SW480 (cell line): ENCODE data around the gene ECE1.
A peak's percentile ranks its signal among the peaks of the same experiment; 100 is the strongest.

Source experiments
- DNase-seq: peaks from one replicate; pipeline ENCODE4 v3.0.0-alpha.2; 2016; ENCODE audit warnings: low spot score

The ECE1 gene

GRCh38 chr1:21307663-21308305 is 17.5 kb upstream of the ECE1 start:
- DNase-seq = no peak

GRCh38 chr1:21307210-21307609 is 16.9 kb upstream of the ECE1 start:
- no peak for DNase-seq

GRCh38 chr1:21305900-21306189 is 15.6 kb upstream of the ECE1 start:
- DNase-seq = no peak

GRCh38 chr1:21305155-21305899 is 15.1 kb upstream of the ECE1 start:
- DNase-seq = no peak

- DNase-seq = no peak
Observed at GRCh38 chr1:21304488-21304887, 14.2 kb upstream of the ECE1 start.

- peak; percentile 26 for DNase-seq
Observed at GRCh38 chr1:21302747-21303715, 12.8 kb upstream of the ECE1 start.

- DNase-seq = no peak
Observed at GRCh38 chr1:21301794-21302440, 11.7 kb upstream of the ECE1 start.

GRCh38 chr1:21300774-21301173 is 10.5 kb upstream of the ECE1 start:
- DNase-seq = no peak

- no peak for DNase-seq
Observed at GRCh38 chr1:21299780-21300395, 9.6 kb upstream of the ECE1 start.

- DNase-seq = peak; percentile 62
Observed at GRCh38 chr1:21298981-21299391, 8.7 kb upstream of the ECE1 start.

- no peak for DNase-seq
Observed at GRCh38 chr1:21297975-21298374, 7.7 kb upstream of the ECE1 start.

GRCh38 chr1:21296509-21297354 is 6.5 kb upstream of the ECE1 start:
- DNase-seq = no peak

- DNase-seq = no peak
Observed at GRCh38 chr1:21295545-21295944, 5.3 kb upstream of the ECE1 start.

- peak; percentile 67 for DNase-seq
Observed at GRCh38 chr1:21295002-21295401, 4.7 kb upstream of the ECE1 start.

GRCh38 chr1:21294266-21294989 is 4.2 kb upstream of the ECE1 start:
- peak; percentile 94 for DNase-seq

GRCh38 chr1:21293537-21294265 is 3.4 kb upstream of the ECE1 start:
- no peak for DNase-seq

- DNase-seq = no peak
Observed at GRCh38 chr1:21292984-21293536, 2.8 kb upstream of the ECE1 start.

GRCh38 chr1:21292503-21292983 is 2.3 kb upstream of the ECE1 start:
- no peak for DNase-seq

- DNase-seq = no peak
Observed at GRCh38 chr1:21291964-21292363, 1.7 kb upstream of the ECE1 start.
